Measurements from ENCODE around the gene AUTS2. TPM values are rescaled to one million over a fixed set of nuclear protein-coding genes. Genes with fewer than 3 reads are reported as not detected.

The AUTS2 gene
- total and polyA plus RNA-seq, 2 experiments from 2014 or later = 32.0 to 91.0 TPM

DNA sequence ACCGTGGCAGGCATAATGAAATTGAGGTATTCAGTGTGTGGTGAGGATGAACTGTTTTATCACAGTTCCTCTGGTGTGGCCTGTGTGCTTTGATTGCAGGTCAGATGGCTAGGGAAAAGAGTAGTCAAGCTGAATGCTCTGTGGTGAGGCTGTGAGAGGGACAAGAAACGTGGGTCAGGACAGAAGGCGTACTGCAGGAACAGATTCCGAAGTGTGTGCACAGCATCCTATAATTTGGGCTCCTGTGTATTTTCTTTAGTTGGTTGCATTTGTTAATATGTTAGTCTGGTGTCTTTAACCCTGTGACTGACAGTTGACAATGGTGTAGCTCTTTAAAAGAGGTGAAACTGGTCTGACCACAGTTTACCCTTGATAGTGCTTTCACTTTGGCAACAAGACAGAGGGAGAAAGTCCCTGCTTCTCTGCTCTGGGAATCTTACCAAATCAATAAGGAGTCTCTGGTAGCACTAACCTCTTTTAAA, 76.5 kb downstream of the AUTS2 start:
- no peaks in the 10 kb centered on the region for H3K27me3 Mint-ChIP-seq (ENCODE audit: insufficient read depth, low read depth, poor library complexity)
- no peak for ATAC-seq

DNA sequence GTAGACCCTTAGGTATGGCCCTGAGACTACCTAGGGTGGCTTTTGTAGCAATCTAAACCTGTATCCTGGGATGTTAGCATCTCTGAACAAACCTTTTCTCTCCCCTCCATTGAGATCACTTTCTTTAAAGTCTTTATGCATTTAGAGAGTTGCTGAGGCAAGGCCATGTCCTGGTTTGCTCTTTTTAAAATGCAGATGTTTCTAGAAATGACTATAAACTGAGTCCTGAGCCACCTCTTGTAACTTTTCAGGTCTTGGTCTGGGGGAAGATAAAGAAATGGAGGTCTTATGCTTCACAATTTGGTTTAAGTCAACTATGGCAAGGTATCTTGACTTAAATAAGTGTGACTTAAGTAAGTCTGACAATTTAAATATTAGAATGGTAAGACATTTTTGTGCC, 78.0 kb downstream of the AUTS2 start:
- Histone ChIP-seq H3K4me1 (ENCODE audit: insufficient read depth) (peaks cover 21% of the 10 kb centered on the region), H3K9me2 (ENCODE audit: insufficient read depth) (no peaks in the 10 kb centered on the region), H3K4me3 (no peak overlapping the region), H2AFZ (no peak overlapping the region), H3F3A (replicated peaks; ENCODE audit: low read depth) (no peaks in the 10 kb centered on the region), H3K27me3 (ENCODE audit: insufficient read depth) (no peaks in the 10 kb centered on the region), H3K4me2 (no peak overlapping the region), H3K27ac (ENCODE audit: low read depth) (no peak overlapping the region), H3K36me3 (ENCODE audit: insufficient read depth) (no peaks in the 10 kb centered on the region), H3K79me2 (replicated peaks; ENCODE audit: insufficient read depth) (no peaks in the 10 kb centered on the region), H4K20me1 (replicated peaks; ENCODE audit: insufficient read depth) (no peaks in the 10 kb centered on the region)
- ATAC-seq = no peak
- Mint-ChIP-seq H3K9me3 (no peaks in the 10 kb centered on the region), H3K27ac (no peak overlapping the region), H3K27me3 (ENCODE audit: insufficient read depth, low read depth, poor library complexity) (no peaks in the 10 kb centered on the region), H3K4me3 (no peak overlapping the region), H3K36me3 (ENCODE audit: low read depth) (no peaks in the 10 kb centered on the region), H3K4me1 (peaks cover 29% of the 10 kb centered on the region)
- TF ChIP-seq EZH2 (IDR thresholded peaks at IDR 0.05; ENCODE audit: low read depth, unreplicated experiment) (no peak), NANOG (IDR thresholded peaks at IDR 0.05; ENCODE audit: borderline replicate concordance) (no peak), ZNF114 (CRISPR knock-in tag; IDR thresholded peaks at IDR 0.05) (no peak), EZH2phosphoT487 (IDR thresholded peaks at IDR 0.05; ENCODE audit: unreplicated experiment) (no peak), ZNF331 (CRISPR knock-in tag; IDR thresholded peaks at IDR 0.05; ENCODE audit: low read depth) (no peak)
- TF ChIP-seq, protein P1, sequence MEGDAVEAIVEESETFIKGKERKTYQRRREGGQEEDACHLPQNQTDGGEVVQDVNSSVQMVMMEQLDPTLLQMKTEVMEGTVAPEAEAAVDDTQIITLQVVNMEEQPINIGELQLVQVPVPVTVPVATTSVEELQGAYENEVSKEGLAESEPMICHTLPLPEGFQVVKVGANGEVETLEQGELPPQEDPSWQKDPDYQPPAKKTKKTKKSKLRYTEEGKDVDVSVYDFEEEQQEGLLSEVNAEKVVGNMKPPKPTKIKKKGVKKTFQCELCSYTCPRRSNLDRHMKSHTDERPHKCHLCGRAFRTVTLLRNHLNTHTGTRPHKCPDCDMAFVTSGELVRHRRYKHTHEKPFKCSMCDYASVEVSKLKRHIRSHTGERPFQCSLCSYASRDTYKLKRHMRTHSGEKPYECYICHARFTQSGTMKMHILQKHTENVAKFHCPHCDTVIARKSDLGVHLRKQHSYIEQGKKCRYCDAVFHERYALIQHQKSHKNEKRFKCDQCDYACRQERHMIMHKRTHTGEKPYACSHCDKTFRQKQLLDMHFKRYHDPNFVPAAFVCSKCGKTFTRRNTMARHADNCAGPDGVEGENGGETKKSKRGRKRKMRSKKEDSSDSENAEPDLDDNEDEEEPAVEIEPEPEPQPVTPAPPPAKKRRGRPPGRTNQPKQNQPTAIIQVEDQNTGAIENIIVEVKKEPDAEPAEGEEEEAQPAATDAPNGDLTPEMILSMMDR (conservative IDR thresholded peaks at IDR 0.05; ENCODE audit: low read depth in 2 of 2) = no peak
- TF ChIP-seq, protein P2, sequence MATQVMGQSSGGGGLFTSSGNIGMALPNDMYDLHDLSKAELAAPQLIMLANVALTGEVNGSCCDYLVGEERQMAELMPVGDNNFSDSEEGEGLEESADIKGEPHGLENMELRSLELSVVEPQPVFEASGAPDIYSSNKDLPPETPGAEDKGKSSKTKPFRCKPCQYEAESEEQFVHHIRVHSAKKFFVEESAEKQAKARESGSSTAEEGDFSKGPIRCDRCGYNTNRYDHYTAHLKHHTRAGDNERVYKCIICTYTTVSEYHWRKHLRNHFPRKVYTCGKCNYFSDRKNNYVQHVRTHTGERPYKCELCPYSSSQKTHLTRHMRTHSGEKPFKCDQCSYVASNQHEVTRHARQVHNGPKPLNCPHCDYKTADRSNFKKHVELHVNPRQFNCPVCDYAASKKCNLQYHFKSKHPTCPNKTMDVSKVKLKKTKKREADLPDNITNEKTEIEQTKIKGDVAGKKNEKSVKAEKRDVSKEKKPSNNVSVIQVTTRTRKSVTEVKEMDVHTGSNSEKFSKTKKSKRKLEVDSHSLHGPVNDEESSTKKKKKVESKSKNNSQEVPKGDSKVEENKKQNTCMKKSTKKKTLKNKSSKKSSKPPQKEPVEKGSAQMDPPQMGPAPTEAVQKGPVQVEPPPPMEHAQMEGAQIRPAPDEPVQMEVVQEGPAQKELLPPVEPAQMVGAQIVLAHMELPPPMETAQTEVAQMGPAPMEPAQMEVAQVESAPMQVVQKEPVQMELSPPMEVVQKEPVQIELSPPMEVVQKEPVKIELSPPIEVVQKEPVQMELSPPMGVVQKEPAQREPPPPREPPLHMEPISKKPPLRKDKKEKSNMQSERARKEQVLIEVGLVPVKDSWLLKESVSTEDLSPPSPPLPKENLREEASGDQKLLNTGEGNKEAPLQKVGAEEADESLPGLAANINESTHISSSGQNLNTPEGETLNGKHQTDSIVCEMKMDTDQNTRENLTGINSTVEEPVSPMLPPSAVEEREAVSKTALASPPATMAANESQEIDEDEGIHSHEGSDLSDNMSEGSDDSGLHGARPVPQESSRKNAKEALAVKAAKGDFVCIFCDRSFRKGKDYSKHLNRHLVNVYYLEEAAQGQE (IDR thresholded peaks at IDR 0.05; ENCODE audit: unreplicated experiment) = no peak
- TF ChIP-seq, protein P3, sequence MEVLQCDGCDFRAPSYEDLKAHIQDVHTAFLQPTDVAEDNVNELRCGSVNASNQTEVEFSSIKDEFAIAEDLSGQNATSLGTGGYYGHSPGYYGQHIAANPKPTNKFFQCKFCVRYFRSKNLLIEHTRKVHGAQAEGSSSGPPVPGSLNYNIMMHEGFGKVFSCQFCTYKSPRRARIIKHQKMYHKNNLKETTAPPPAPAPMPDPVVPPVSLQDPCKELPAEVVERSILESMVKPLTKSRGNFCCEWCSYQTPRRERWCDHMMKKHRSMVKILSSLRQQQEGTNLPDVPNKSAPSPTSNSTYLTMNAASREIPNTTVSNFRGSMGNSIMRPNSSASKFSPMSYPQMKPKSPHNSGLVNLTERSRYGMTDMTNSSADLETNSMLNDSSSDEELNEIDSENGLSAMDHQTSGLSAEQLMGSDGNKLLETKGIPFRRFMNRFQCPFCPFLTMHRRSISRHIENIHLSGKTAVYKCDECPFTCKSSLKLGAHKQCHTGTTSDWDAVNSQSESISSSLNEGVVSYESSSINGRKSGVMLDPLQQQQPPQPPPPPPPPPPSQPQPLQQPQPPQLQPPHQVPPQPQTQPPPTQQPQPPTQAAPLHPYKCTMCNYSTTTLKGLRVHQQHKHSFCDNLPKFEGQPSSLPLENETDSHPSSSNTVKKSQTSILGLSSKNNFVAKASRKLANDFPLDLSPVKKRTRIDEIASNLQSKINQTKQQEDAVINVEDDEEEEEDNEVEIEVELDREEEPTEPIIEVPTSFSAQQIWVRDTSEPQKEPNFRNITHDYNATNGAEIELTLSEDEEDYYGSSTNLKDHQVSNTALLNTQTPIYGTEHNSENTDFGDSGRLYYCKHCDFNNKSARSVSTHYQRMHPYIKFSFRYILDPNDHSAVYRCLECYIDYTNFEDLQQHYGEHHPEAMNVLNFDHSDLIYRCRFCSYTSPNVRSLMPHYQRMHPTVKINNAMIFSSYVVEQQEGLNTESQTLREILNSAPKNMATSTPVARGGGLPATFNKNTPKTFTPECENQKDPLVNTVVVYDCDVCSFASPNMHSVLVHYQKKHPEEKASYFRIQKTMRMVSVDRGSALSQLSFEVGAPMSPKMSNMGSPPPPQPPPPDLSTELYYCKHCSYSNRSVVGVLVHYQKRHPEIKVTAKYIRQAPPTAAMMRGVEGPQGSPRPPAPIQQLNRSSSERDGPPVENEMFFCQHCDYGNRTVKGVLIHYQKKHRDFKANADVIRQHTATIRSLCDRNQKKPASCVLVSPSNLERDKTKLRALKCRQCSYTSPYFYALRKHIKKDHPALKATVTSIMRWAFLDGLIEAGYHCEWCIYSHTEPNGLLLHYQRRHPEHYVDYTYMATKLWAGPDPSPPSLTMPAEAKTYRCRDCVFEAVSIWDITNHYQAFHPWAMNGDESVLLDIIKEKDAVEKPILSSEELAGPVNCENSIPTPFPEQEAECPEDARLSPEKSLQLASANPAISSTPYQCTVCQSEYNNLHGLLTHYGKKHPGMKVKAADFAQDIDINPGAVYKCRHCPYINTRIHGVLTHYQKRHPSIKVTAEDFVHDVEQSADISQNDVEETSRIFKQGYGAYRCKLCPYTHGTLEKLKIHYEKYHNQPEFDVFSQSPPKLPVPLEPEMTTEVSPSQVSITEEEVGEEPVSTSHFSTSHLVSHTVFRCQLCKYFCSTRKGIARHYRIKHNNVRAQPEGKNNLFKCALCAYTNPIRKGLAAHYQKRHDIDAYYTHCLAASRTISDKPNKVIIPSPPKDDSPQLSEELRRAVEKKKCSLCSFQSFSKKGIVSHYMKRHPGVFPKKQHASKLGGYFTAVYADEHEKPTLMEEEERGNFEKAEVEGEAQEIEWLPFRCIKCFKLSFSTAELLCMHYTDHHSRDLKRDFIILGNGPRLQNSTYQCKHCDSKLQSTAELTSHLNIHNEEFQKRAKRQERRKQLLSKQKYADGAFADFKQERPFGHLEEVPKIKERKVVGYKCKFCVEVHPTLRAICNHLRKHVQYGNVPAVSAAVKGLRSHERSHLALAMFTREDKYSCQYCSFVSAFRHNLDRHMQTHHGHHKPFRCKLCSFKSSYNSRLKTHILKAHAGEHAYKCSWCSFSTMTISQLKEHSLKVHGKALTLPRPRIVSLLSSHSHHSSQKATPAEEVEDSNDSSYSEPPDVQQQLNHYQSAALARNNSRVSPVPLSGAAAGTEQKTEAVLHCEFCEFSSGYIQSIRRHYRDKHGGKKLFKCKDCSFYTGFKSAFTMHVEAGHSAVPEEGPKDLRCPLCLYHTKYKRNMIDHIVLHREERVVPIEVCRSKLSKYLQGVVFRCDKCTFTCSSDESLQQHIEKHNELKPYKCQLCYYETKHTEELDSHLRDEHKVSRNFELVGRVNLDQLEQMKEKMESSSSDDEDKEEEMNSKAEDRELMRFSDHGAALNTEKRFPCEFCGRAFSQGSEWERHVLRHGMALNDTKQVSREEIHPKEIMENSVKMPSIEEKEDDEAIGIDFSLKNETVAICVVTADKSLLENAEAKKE (CRISPR knock-in tag; IDR thresholded peaks at IDR 0.05) = no peak
- DNase-seq (ENCODE audit: low spot score) = no peak

More for the DNA sequence above, 76.5 kb downstream of the AUTS2 start:
- Histone ChIP-seq H2AFZ (no peak overlapping the region), H3K4me3 (no peak overlapping the region), H3K36me3 (ENCODE audit: insufficient read depth) (no peaks in the 10 kb centered on the region), H3K27me3 (ENCODE audit: insufficient read depth) (no peaks in the 10 kb centered on the region), H3K27ac (ENCODE audit: low read depth) (no peak overlapping the region), H3K4me2 (no peak overlapping the region), H3K9me2 (ENCODE audit: insufficient read depth) (no peaks in the 10 kb centered on the region), H3K79me2 (replicated peaks; ENCODE audit: insufficient read depth) (no peaks in the 10 kb centered on the region), H3F3A (replicated peaks; ENCODE audit: low read depth) (no peaks in the 10 kb centered on the region), H3K4me1 (ENCODE audit: insufficient read depth) (peaks cover 21% of the 10 kb centered on the region), H4K20me1 (replicated peaks; ENCODE audit: insufficient read depth) (no peaks in the 10 kb centered on the region)
- Mint-ChIP-seq H3K4me3 (no peak overlapping the region), H3K36me3 (ENCODE audit: low read depth) (no peaks in the 10 kb centered on the region), H3K9me3 (no peaks in the 10 kb centered on the region), H3K27ac (no peak overlapping the region), H3K4me1 (peaks cover 29% of the 10 kb centered on the region)
- no peak for DNase-seq (ENCODE audit: low spot score)
- TF ChIP-seq CREB1 (CRISPR knock-in tag; IDR thresholded peaks at IDR 0.05; ENCODE audit: low read depth) = no peak

All from GM23338 (cell line).